ENCODE results near the gene TRPV6.

TRPV6 gene

GRCh38 chr7:142898377-142899170 is 13.0 kb upstream of the TRPV6 start:
- TF ChIP-seq FOXP2 (optimal IDR thresholded peaks at IDR 0.05; ENCODE audit: borderline replicate concordance, extremely low read depth, extremely low read length, insufficient read depth) = no peak
- no peak for TF ChIP-seq TAF1 (IDR thresholded peaks at IDR 0.05; ENCODE audit: borderline replicate concordance, insufficient read depth, low read length)
- no peak for TF ChIP-seq POLR2AphosphoS5 (IDR thresholded peaks at IDR 0.05; ENCODE audit: low read depth, low read length)
- TF ChIP-seq SIN3A (IDR thresholded peaks at IDR 0.05; ENCODE audit: borderline replicate concordance, insufficient read depth, low read length) = no peak
- TF ChIP-seq REST (IDR thresholded peaks at IDR 0.05; ENCODE audit: insufficient read depth in 1 of 2, low read depth in 2 of 2, low read length in 2 of 2) = no peak

DNA sequence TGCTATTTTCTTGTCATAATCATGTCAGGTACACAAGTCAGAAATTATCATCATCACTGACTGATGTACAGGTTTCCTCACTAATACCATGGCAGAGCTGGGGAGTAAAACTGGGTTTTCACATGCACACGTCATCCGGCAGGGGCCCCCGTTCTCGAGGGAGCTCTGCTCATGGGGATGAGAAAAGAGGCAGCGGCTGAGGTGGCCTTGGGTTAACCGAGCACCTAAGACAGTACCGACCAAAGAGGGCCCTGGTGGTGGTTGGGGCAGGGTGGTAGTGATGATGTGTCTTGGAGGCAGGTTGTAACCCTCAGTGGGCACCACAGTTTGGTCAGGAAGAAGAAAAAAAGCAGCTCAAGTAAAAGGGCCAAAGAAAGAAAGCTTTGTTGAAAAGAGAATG is 12.1 kb upstream of the TRPV6 start:
- no peak for TF ChIP-seq SIN3A (IDR thresholded peaks at IDR 0.05; ENCODE audit: borderline replicate concordance, insufficient read depth, low read length)
- TF ChIP-seq FOXP2 (optimal IDR thresholded peaks at IDR 0.05; ENCODE audit: borderline replicate concordance, extremely low read depth, extremely low read length, insufficient read depth) = no peak
- no peak for TF ChIP-seq POLR2AphosphoS5 (IDR thresholded peaks at IDR 0.05; ENCODE audit: low read depth, low read length)
- TF ChIP-seq REST (IDR thresholded peaks at IDR 0.05; ENCODE audit: insufficient read depth in 1 of 2, low read depth in 2 of 2, low read length in 2 of 2) = no peak
- TF ChIP-seq TAF1 (IDR thresholded peaks at IDR 0.05; ENCODE audit: borderline replicate concordance, insufficient read depth, low read length) = no peak

GRCh38 chr7:142896741-142897379 is 11.3 kb upstream of the TRPV6 start:
- TF ChIP-seq TAF1 (IDR thresholded peaks at IDR 0.05; ENCODE audit: borderline replicate concordance, insufficient read depth, low read length) (no peak), SIN3A (IDR thresholded peaks at IDR 0.05; ENCODE audit: borderline replicate concordance, insufficient read depth, low read length) (no peak), POLR2AphosphoS5 (IDR thresholded peaks at IDR 0.05; ENCODE audit: low read depth, low read length) (no peak), FOXP2 (optimal IDR thresholded peaks at IDR 0.05; ENCODE audit: borderline replicate concordance, extremely low read depth, extremely low read length, insufficient read depth) (no peak), REST (IDR thresholded peaks at IDR 0.05; ENCODE audit: insufficient read depth in 1 of 2, low read depth in 2 of 2, low read length in 2 of 2) (no peak)

DNA sequence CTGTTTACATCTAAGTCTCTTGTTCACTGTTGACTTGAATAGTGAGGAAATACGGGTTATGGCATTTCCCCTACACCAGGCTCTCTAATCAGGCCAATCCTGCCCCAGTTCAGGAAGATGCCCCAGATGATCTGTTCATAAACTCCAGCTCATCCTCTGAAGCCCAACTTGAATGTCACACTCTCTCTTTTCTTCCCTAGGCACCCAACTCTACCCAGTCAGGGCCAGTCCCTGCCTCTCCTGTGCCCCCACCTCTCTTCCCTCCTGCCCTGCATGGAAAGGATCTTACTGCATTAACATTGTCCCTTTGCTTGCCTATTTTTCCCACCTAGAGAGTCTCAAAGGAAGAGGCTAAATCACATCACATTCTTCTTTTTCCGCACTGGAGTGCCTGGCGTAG is 10.6 kb upstream of the TRPV6 start:
- TF ChIP-seq REST (IDR thresholded peaks at IDR 0.05; ENCODE audit: insufficient read depth in 1 of 2, low read depth in 2 of 2, low read length in 2 of 2) (no peak), TAF1 (IDR thresholded peaks at IDR 0.05; ENCODE audit: borderline replicate concordance, insufficient read depth, low read length) (no peak), POLR2AphosphoS5 (IDR thresholded peaks at IDR 0.05; ENCODE audit: low read depth, low read length) (no peak), FOXP2 (optimal IDR thresholded peaks at IDR 0.05; ENCODE audit: borderline replicate concordance, extremely low read depth, extremely low read length, insufficient read depth) (no peak), SIN3A (IDR thresholded peaks at IDR 0.05; ENCODE audit: borderline replicate concordance, insufficient read depth, low read length) (no peak)

Measured in PFSK-1 (cell line).